OCI-LY7 (cell line): Measurements from ENCODE around the gene CHCHD6. TPM values are rescaled to one million over a fixed set of nuclear protein-coding genes. Genes with fewer than 3 reads are reported as not detected.

ENCODE experiments used
- BruUV-seq: library from RNA; stranded (reverse); fragments of 400-500 nt; replicated peaks from 2 replicates; lab custom pipeline; 2021; lab: Mats Ljungman, UMichigan
- CTCF ChIA-PET: fragments of 300-600 bp; sonication (Branson Sonifier 250); formaldehyde crosslinking; loops from one replicate; lab custom pipeline; 2022; ENCODE audit warnings: antibody characterized with exemption; ENCODE audit not compliant: unreplicated experiment; lab: Charles Lee
- POLR2A ChIA-PET: fragments of 300-600 bp; sonication (Branson Sonifier 250); formaldehyde crosslinking; loops from one replicate; lab custom pipeline; 2022; ENCODE audit warnings: antibody characterized with exemption; lab: Charles Lee
- DNase-seq: peaks from one replicate; pipeline ENCODE4 v3.0.0-alpha.2; 2015; ENCODE audit warnings: low spot score
- H2AFZ ChIP-seq: fragments of 200-600 bp; sonication (generic), shearing (Covaris generic); 2 replicates; pipeline ENCODE4 v1.6.1; 2014; ENCODE audit warnings: mild to moderate bottlenecking, antibody characterized with exemption, low read length, moderate library complexity
- H3K27ac ChIP-seq: fragments of 200-600 bp; sonication (generic); 2 replicates; pipeline ENCODE4 v1.5.1; 2014; ENCODE audit warnings: mixed run types, low read depth, mild to moderate bottlenecking, moderate library complexity, low read length, inconsistent platforms; ENCODE audit not compliant: poor library complexity, severe bottlenecking
- H3K36me3 ChIP-seq: fragments of 200-600 bp; sonication (generic); 2 replicates; pipeline ENCODE4 v1.6.1; 2014; ENCODE audit warnings: mild to moderate bottlenecking, antibody characterized with exemption, low read length, moderate library complexity, mixed read lengths; ENCODE audit not compliant: insufficient read depth
- H3K4me1 ChIP-seq: fragments of 200-600 bp; sonication (generic); 2 replicates; pipeline ENCODE4 v1.5.1; 2014; ENCODE audit warnings: mild to moderate bottlenecking, low read length; ENCODE audit not compliant: insufficient read depth, poor library complexity, severe bottlenecking
- H3K4me2 ChIP-seq: fragments of 200-600 bp; sonication (generic); 2 replicates; pipeline ENCODE4 v1.6.1; 2014; ENCODE audit warnings: mild to moderate bottlenecking, low read length
- H3K4me3 ChIP-seq: fragments of 200-600 bp; sonication (generic); 2 replicates; pipeline ENCODE4 v1.5.1; 2014; ENCODE audit warnings: mild to moderate bottlenecking, low read depth, low read length; ENCODE audit not compliant: poor library complexity, severe bottlenecking
- H3K79me2 ChIP-seq: fragments of 200-600 bp; sonication (generic); 2 replicates; pipeline ENCODE4 v1.6.1; 2016; ENCODE audit warnings: low read depth, mild to moderate bottlenecking, low read length, moderate library complexity, mixed read lengths; ENCODE audit not compliant: insufficient read depth
- H3K9me2 ChIP-seq: fragments of 200-600 bp; sonication (generic); 2 replicates; pipeline ENCODE4 v1.6.1; 2016; ENCODE audit warnings: mild to moderate bottlenecking, low read length, mixed read lengths; ENCODE audit not compliant: insufficient read depth
- H3K9me3 ChIP-seq: fragments of 200-600 bp; sonication (generic); 2 replicates; pipeline ENCODE4 v1.6.1; 2014; ENCODE audit warnings: mild to moderate bottlenecking, mixed run types, low read length, mixed read lengths
- H4K20me1 ChIP-seq: fragments of 200-600 bp; sonication (generic); 2 replicates; pipeline ENCODE4 v1.6.1; 2014; ENCODE audit warnings: mild to moderate bottlenecking, antibody characterized with exemption, low read length, moderate library complexity, mixed read lengths; ENCODE audit not compliant: insufficient read depth
- EZH2phosphoT487 ChIP-seq: fragments of 200-600 bp; sonication (generic); IDR thresholded peaks from 2 replicates; pipeline ENCODE4 v1.6.1; 2018; ENCODE audit warnings: low read depth, borderline replicate concordance, mild to moderate bottlenecking, mixed run types, antibody characterized with exemption, low read length, moderate library complexity, mixed read lengths
- intact Hi-C: fragments of 100-400 bp; cut with micrococcal nuclease; formaldehyde crosslinking; loops from one replicate; pipeline ENCODE4 v1.10.0; 2022; ENCODE audit not compliant: unreplicated experiment
- total RNA-seq, 2 experiments: library from RNA; depleted of rRNA in 1 of 2; stranded (reverse); fragments of >200 nt in 1 of 2; shearing (Covaris generic) in 1 of 2; gene quantifications; 2 replicates each; pipeline ENCODE4 v1.2.3, GENCODE V29; 2014 to 2022
- TF ChIP-seq, protein P1 (sequence below): fragments of 200-600 bp; sonication (generic); conservative IDR thresholded peaks from 2 replicates; pipeline ENCODE4 v1.5.1; 2014; ENCODE audit warnings: mild to moderate bottlenecking, antibody characterized with exemption, low read length, moderate library complexity, mixed read lengths

The CHCHD6 gene
- total RNA-seq, 2 experiments from 2014 or later: 14.7 to 21.2 TPM

DNA sequence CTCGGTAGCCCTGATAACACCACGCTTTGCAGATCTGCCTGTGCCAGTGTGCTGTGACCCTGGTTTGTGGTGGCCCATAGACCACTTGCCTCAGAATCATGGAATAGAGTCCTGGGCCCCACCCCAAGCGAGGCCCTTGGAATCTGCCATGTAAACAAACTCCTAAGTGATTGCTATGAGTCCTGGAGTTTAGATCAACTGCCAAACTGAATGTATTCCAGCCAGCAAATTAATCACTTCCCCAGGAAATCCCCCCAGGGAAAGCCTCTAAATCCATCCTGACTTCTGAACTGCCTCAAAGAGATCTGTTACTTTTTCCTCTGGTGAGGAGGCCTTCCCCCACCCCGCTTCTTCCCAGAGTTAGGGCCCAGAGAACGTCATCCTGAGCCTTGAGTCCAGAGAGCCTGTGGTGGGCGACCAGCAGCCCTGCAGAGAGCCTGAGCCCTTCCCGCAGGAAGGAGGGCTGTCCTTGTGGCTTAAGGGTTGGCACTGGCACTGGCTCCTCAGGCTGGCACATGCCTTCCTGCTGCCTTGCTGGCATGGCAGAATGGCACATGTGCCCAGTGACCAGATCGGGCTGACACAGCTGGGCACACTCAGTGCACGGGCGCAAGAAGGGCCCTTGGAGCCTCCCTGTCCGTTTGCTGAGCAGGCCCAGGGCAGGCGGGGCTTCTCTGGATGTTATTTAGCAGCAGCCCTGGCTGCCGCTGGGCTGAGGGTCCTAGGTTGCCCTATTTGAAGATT is 228.3 kb downstream of the CHCHD6 start:
- Histone ChIP-seq H2AFZ (no peak overlapping the region), H3K4me1 (no peaks in the 10 kb centered on the region), H3K9me3 (no peaks in the 10 kb centered on the region), H3K79me2 (no peaks in the 10 kb centered on the region), H3K27ac (no peak overlapping the region), H4K20me1 (no peaks in the 10 kb centered on the region), H3K9me2 (no peaks in the 10 kb centered on the region), H3K4me3 (no peak overlapping the region), H3K36me3 (no peaks in the 10 kb centered on the region), H3K4me2 (no peak overlapping the region)
- ChIA-PET POLR2A (no interaction called here), CTCF (no interaction called here)
- DNase-seq: no peak
- no TSS peak for BruUV-seq
- TF ChIP-seq, protein P1, sequence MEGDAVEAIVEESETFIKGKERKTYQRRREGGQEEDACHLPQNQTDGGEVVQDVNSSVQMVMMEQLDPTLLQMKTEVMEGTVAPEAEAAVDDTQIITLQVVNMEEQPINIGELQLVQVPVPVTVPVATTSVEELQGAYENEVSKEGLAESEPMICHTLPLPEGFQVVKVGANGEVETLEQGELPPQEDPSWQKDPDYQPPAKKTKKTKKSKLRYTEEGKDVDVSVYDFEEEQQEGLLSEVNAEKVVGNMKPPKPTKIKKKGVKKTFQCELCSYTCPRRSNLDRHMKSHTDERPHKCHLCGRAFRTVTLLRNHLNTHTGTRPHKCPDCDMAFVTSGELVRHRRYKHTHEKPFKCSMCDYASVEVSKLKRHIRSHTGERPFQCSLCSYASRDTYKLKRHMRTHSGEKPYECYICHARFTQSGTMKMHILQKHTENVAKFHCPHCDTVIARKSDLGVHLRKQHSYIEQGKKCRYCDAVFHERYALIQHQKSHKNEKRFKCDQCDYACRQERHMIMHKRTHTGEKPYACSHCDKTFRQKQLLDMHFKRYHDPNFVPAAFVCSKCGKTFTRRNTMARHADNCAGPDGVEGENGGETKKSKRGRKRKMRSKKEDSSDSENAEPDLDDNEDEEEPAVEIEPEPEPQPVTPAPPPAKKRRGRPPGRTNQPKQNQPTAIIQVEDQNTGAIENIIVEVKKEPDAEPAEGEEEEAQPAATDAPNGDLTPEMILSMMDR: no peak
- no peak for TF ChIP-seq EZH2phosphoT487
- intact Hi-C loops: no loop called here

DNA sequence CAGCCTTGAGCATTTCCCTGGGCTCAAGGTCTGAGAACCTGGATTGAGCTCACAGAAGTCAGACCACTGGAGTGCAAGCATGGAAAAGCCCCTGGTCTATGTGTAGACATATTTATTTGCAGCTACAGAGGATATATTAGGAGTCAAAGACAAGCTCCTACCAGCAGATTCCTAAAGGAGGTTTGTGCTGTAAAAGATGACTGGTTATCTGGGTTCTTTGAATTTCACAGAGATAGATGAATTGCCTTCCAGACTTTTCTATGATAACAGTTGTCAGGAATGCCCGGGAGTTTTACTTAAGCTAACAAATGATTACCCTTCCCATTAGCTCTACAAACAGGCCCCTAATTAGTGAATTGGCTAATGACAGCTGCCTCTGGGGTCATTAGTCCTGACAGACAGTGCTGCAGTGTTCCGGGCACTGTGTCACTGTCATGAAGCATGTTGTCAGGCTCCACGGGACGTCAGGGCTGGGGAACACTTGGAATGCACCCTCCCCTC is 230.0 kb downstream of the CHCHD6 start:
- CTCF ChIA-PET: no interaction called here
- TF ChIP-seq, protein P1: no peak
- TF ChIP-seq EZH2phosphoT487: no peak
- no TSS peak for BruUV-seq
- POLR2A ChIA-PET: no interaction called here
- Histone ChIP-seq H2AFZ (no peak overlapping the region), H3K9me3 (no peaks in the 10 kb centered on the region), H3K9me2 (no peaks in the 10 kb centered on the region), H4K20me1 (no peaks in the 10 kb centered on the region), H3K36me3 (no peaks in the 10 kb centered on the region), H3K27ac (no peak overlapping the region), H3K4me2 (no peak overlapping the region), H3K79me2 (no peaks in the 10 kb centered on the region), H3K4me1 (no peaks in the 10 kb centered on the region), H3K4me3 (no peak overlapping the region)
- no peak for DNase-seq
- intact Hi-C loops: no loop called here

DNA sequence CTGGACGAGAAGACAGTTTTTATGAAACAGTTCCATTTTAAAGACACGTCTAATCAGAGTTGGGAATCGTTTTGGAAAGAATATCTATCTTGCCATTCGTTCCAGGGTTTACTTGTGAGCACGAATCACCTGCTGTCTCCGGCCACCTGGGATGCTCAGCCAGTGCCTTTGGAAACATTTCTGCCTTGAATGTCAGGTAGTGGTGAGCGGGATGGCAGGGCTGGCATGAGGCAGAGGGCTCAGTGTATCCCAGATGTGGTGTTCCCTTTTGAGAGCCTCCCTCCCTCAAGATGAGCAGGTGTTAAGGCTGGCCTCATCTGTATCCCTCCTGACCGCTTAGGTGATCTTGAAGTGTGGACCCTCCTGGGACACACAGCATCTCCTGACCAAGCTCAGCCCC is 231.0 kb downstream of the CHCHD6 start:
- Histone ChIP-seq H3K79me2 (no peaks in the 10 kb centered on the region), H3K27ac (no peak overlapping the region), H4K20me1 (no peaks in the 10 kb centered on the region), H3K4me2 (no peak overlapping the region), H3K4me3 (no peak overlapping the region), H2AFZ (no peak overlapping the region), H3K36me3 (no peaks in the 10 kb centered on the region), H3K9me3 (no peaks in the 10 kb centered on the region), H3K4me1 (no peaks in the 10 kb centered on the region), H3K9me2 (no peaks in the 10 kb centered on the region)
- DNase-seq: no peak
- intact Hi-C loops: no loop called here
- TF ChIP-seq, protein P1: no peak
- TF ChIP-seq EZH2phosphoT487: no peak
- POLR2A ChIA-PET: no interaction called here
- CTCF ChIA-PET: no interaction called here
- no TSS peak for BruUV-seq
